ENCODE measurements around the gene LILRB4.
"Not testable (repeated sequence)": the region's sequence is repeated elsewhere in the genome, so short reads cannot be mapped to it uniquely, and the experiment has no call there.

DNA sequence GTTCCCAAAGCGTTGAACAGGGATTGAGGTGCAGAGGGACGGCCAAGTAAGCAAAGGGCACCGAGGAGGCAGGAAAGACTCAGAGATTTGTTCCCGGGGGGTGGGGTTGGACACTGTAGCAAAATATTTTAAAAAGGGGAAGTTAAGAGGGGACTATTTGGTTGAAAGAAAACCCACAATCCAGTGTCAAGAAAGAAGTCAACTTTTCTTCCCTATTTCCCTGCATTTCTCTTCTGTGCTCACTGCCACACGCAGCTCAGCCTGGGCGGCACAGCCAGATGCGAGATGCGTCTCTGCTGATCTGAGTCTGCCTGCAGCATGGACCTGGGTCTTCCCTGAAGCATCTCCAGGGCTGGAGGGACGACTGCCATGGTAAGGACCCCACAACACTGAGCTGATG, 32.5 kb upstream of the LILRB4 start, which contains the start of gene LILRB1:
- TF ChIP-seq, protein P1, sequence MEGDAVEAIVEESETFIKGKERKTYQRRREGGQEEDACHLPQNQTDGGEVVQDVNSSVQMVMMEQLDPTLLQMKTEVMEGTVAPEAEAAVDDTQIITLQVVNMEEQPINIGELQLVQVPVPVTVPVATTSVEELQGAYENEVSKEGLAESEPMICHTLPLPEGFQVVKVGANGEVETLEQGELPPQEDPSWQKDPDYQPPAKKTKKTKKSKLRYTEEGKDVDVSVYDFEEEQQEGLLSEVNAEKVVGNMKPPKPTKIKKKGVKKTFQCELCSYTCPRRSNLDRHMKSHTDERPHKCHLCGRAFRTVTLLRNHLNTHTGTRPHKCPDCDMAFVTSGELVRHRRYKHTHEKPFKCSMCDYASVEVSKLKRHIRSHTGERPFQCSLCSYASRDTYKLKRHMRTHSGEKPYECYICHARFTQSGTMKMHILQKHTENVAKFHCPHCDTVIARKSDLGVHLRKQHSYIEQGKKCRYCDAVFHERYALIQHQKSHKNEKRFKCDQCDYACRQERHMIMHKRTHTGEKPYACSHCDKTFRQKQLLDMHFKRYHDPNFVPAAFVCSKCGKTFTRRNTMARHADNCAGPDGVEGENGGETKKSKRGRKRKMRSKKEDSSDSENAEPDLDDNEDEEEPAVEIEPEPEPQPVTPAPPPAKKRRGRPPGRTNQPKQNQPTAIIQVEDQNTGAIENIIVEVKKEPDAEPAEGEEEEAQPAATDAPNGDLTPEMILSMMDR (IDR thresholded peaks at IDR 0.05): not testable (repeated sequence)
- not testable (repeated sequence) for TF ChIP-seq POLR2A (IDR thresholded peaks at IDR 0.05)

Data from suprapubic skin (tissue), 3 donors.